Measurements from ENCODE around the gene CD70. TPM values are rescaled to one million over a fixed set of nuclear protein-coding genes. Genes with fewer than 3 reads are reported as not detected.
"Not testable (repeated sequence)": the region's sequence is repeated elsewhere in the genome, so short reads cannot be mapped to it uniquely, and the experiment has no call there.

Gene CD70
- total RNA-seq, 2 experiments from 2014 or later = 24.6 to 26.2 TPM

DNA sequence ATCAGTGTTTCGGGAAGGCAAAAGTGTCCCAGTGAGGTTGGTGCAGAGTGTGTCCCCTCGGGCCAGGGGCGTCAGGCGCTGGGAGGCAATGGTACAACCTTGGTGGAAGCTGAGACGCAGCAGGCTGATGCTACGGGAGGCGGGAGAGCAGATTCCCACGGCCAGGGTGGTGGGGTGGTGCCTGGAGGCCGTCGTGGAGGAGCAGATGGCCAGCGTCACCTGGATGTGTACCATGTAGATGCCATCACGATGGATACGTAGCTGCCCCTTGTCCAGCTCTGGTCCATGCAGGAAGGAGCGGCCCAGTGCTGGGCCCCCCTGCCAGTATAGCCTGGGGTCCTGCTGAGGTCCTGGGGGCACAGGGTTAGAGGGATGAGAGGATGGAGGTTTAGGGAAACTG lies 4.9 kb downstream of the CD70 start:
- H3K4me1 Mint-ChIP-seq (ENCODE audit: low read depth) = peaks cover 38% of the 10 kb centered on the region
- no peak overlapping the region for H3K27ac Mint-ChIP-seq
- ATAC-seq (no peak), DNase-seq (no peak)
- peaks cover 15% of the 10 kb centered on the region for H3K36me3 Mint-ChIP-seq (ENCODE audit: low read depth)
- peaks cover 46% of the 10 kb centered on the region for H3K27me3 Mint-ChIP-seq
- H3K9me3 Mint-ChIP-seq = no peaks in the 10 kb centered on the region
- no peak overlapping the region for H3K4me3 Mint-ChIP-seq
- no peak for TF ChIP-seq CTCF (IDR thresholded peaks at IDR 0.05)
- ChIA-PET POLR2A (interaction anchor here (0.6 kb wide), 1 partner anchor 176 kb away, joined by 3 read pairs; no protein-coding TSS in a partner anchor), CTCF (interaction anchor here (1.7 kb wide), 1 partner anchor 34 kb away, joined by 8 read pairs; no protein-coding TSS in a partner anchor)
- intact Hi-C loops (cut with micrococcal nuclease) = no loop called here

- H3K27ac Mint-ChIP-seq; H3K36me3 Mint-ChIP-seq (ENCODE audit: low read depth); intact Hi-C loops (cut with micrococcal nuclease); H3K4me3 Mint-ChIP-seq; H3K9me3 Mint-ChIP-seq; ATAC-seq; CTCF ChIA-PET; DNase-seq: not testable (repeated sequence)
- POLR2A ChIA-PET = interaction anchor here (0.7 kb wide), 1 partner anchor 190 kb away, joined by 3 read pairs; the partner anchor contains the start of gene VAV1
- H3K27me3 Mint-ChIP-seq = peaks cover 23% of the 10 kb centered on the region
- peaks cover 13% of the 10 kb centered on the region for H3K4me1 Mint-ChIP-seq (ENCODE audit: low read depth)
These were observed 8.2 kb downstream of the CD70 start for GRCh38 chr19:6582515-6583484.

DNA sequence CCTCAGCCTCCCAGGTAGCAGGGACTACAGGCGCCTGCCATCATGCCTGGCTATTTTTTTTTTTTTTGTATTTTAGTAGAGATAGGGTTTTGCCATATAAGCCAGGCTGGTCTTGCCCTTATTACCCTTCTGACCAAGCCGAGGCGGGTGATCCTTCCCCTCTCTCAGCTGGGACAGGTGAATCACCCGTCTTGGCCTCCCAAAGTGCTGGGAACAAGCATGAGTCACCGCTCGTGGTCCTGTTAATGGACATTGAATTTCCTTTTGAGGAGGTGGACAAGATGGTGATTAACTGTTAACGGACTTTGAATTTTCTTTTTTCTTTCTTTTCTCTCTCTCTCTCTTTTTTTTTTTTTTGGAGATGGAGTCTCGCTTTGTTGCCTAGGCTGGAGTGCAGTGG lies 10.6 kb downstream of the CD70 start:
- intact Hi-C loops (cut with micrococcal nuclease) = no loop called here
- Mint-ChIP-seq H3K9me3 (no peaks in the 10 kb centered on the region), H3K27me3 (peaks cover 6% of the 10 kb centered on the region), H3K36me3 (ENCODE audit: low read depth) (peaks cover 3% of the 10 kb centered on the region), H3K4me3 (no peak overlapping the region), H3K4me1 (ENCODE audit: low read depth) (peaks cover 2% of the 10 kb centered on the region), H3K27ac (no peak overlapping the region)
- DNase-seq (no peak), ATAC-seq (no peak)
- CTCF ChIA-PET = interaction anchor here (0.6 kb wide), 1 partner anchor 88 kb away, joined by 3 read pairs; no protein-coding TSS in a partner anchor
- no peak for TF ChIP-seq CTCF (IDR thresholded peaks at IDR 0.05)
- POLR2A ChIA-PET = no interaction called here

- DNase-seq (no peak), ATAC-seq (no peak)
- H3K9me3 Mint-ChIP-seq = no peaks in the 10 kb centered on the region
- no peak overlapping the region for H3K27ac Mint-ChIP-seq
- intact Hi-C loops (cut with micrococcal nuclease) = no loop called here
- no peaks in the 10 kb centered on the region for H3K36me3 Mint-ChIP-seq (ENCODE audit: low read depth)
- CTCF ChIA-PET = no interaction called here
- H3K27me3 Mint-ChIP-seq = peaks cover 5% of the 10 kb centered on the region
- POLR2A ChIA-PET = no interaction called here
- H3K4me3 Mint-ChIP-seq = no peak overlapping the region
- TF ChIP-seq CTCF (IDR thresholded peaks at IDR 0.05) = no peak
- peaks cover 2% of the 10 kb centered on the region for H3K4me1 Mint-ChIP-seq (ENCODE audit: low read depth)
These were observed 11.3 kb downstream of the CD70 start for GRCh38 chr19:6579450-6580178.

GRCh38 chr19:6577476-6578125 lies 13.3 kb downstream of the CD70 start:
- Mint-ChIP-seq H3K27me3 (peaks cover 5% of the 10 kb centered on the region), H3K4me1 (ENCODE audit: low read depth) (peaks cover 2% of the 10 kb centered on the region), H3K4me3 (no peak overlapping the region), H3K36me3 (ENCODE audit: low read depth) (no peaks in the 10 kb centered on the region), H3K27ac (no peak overlapping the region), H3K9me3 (no peaks in the 10 kb centered on the region)
- intact Hi-C loops (cut with micrococcal nuclease) = no loop called here
- ATAC-seq = peak; percentile 82
- no peak for TF ChIP-seq CTCF (IDR thresholded peaks at IDR 0.05)
- ChIA-PET CTCF (no interaction called here), POLR2A (no interaction called here)
- peak; percentile 18 for DNase-seq

Data from activated CD8-positive, alpha-beta T cell treated with anti-CD3 and anti-CD28 coated beads for 36 hours (primary cell).